ENCODE measurements around the gene ZNF407.

ZNF407 gene

GRCh38 chr18:75054611-75055010, 456.9 kb downstream of the ZNF407 start:
- H3K9me2 ChIP-seq (replicated peaks; ENCODE audit: control insufficient read depth, low read length), result no peaks in the 10 kb centered on the region
- no peak overlapping the region for H3K4me2 ChIP-seq (ENCODE audit: low read length)
- no peak overlapping the region for H3K4me3 ChIP-seq (ENCODE audit: low read length)
- no peaks in the 10 kb centered on the region for H3F3A ChIP-seq (ENCODE audit: control insufficient read depth, insufficient read depth)
- no peaks in the 10 kb centered on the region for H3K4me1 ChIP-seq (ENCODE audit: control insufficient read depth, low read length)
- H3K36me3 ChIP-seq (ENCODE audit: control insufficient read depth, low read length), result no peaks in the 10 kb centered on the region
- H3K79me2 ChIP-seq (ENCODE audit: control insufficient read depth, low read length), result no peaks in the 10 kb centered on the region
- no peak for TF ChIP-seq EZH2phosphoT487 (IDR thresholded peaks at IDR 0.05; ENCODE audit: borderline replicate concordance, low read length)
- TF ChIP-seq CTCF (IDR thresholded peaks at IDR 0.05; ENCODE audit: low read depth, low read length, poor library complexity, severe bottlenecking), result no peak
- H4K20me1 ChIP-seq (ENCODE audit: control insufficient read depth, insufficient read depth, low read depth, low read length), result no peaks in the 10 kb centered on the region
- H3K27me3 ChIP-seq (ENCODE audit: control insufficient read depth, low read length), result no peaks in the 10 kb centered on the region
- H3K27ac ChIP-seq (ENCODE audit: low read depth, low read length), result no peak overlapping the region
- H3K9me3 ChIP-seq (ENCODE audit: control insufficient read depth, insufficient read depth, low read length), result no peaks in the 10 kb centered on the region

GRCh38 chr18:75057169-75057960, 459.7 kb downstream of the ZNF407 start:
- H3K4me2 ChIP-seq (ENCODE audit: low read length), result no peak overlapping the region
- no peaks in the 10 kb centered on the region for H3K27me3 ChIP-seq (ENCODE audit: control insufficient read depth, low read length)
- no peaks in the 10 kb centered on the region for H3K36me3 ChIP-seq (ENCODE audit: control insufficient read depth, low read length)
- no peak overlapping the region for H3K4me3 ChIP-seq (ENCODE audit: low read length)
- no peaks in the 10 kb centered on the region for H3K9me3 ChIP-seq (ENCODE audit: control insufficient read depth, insufficient read depth, low read length)
- H3K4me1 ChIP-seq (ENCODE audit: control insufficient read depth, low read length), result no peaks in the 10 kb centered on the region
- no peak for TF ChIP-seq CTCF (IDR thresholded peaks at IDR 0.05; ENCODE audit: low read depth, low read length, poor library complexity, severe bottlenecking)
- H3K79me2 ChIP-seq (ENCODE audit: control insufficient read depth, low read length), result no peaks in the 10 kb centered on the region
- no peak overlapping the region for H3K27ac ChIP-seq (ENCODE audit: low read depth, low read length)
- no peaks in the 10 kb centered on the region for H3F3A ChIP-seq (ENCODE audit: control insufficient read depth, insufficient read depth)
- no peaks in the 10 kb centered on the region for H4K20me1 ChIP-seq (ENCODE audit: control insufficient read depth, insufficient read depth, low read depth, low read length)
- H3K9me2 ChIP-seq (replicated peaks; ENCODE audit: control insufficient read depth, low read length), result no peaks in the 10 kb centered on the region

- H3K4me2 ChIP-seq (ENCODE audit: low read length), result no peak overlapping the region
- H3K4me3 ChIP-seq (ENCODE audit: low read length), result no peak overlapping the region
- no peaks in the 10 kb centered on the region for H3K36me3 ChIP-seq (ENCODE audit: control insufficient read depth, low read length)
- H3K27me3 ChIP-seq (ENCODE audit: control insufficient read depth, low read length), result no peaks in the 10 kb centered on the region
- no peaks in the 10 kb centered on the region for H3K9me2 ChIP-seq (replicated peaks; ENCODE audit: control insufficient read depth, low read length)
- no peaks in the 10 kb centered on the region for H3K4me1 ChIP-seq (ENCODE audit: control insufficient read depth, low read length)
- H3K79me2 ChIP-seq (ENCODE audit: control insufficient read depth, low read length), result no peaks in the 10 kb centered on the region
- H3K9me3 ChIP-seq (ENCODE audit: control insufficient read depth, insufficient read depth, low read length), result no peaks in the 10 kb centered on the region
- H3F3A ChIP-seq (ENCODE audit: control insufficient read depth, insufficient read depth), result no peaks in the 10 kb centered on the region
- no peak overlapping the region for H3K27ac ChIP-seq (ENCODE audit: low read depth, low read length)
- TF ChIP-seq EZH2phosphoT487 (IDR thresholded peaks at IDR 0.05; ENCODE audit: borderline replicate concordance, low read length), result no peak
- no peak for TF ChIP-seq CTCF (IDR thresholded peaks at IDR 0.05; ENCODE audit: low read depth, low read length, poor library complexity, severe bottlenecking)
- H4K20me1 ChIP-seq (ENCODE audit: control insufficient read depth, insufficient read depth, low read depth, low read length), result no peaks in the 10 kb centered on the region
These were observed 462.5 kb downstream of the ZNF407 start for GRCh38 chr18:75060185-75060584.
